Stimulated activated CD8-positive, alpha-beta memory T cell treated with anti-CD3 and anti-CD28 coated beads, Interleukin-12 subunit alpha, Interleukin-12 subunit beta, amount 100 ng/mL, for 4 hours (primary cell): ENCODE data around the gene NID2.

Experiments used
- DNase-seq: peaks from one replicate; pipeline ENCODE4 v3.0.0-alpha.2; 2020; ENCODE audit warnings: low read depth

Gene NID2

GRCh38 chr14:52052288-52052943 is 16.4 kb downstream of the NID2 start:
- no peak for DNase-seq

- no peak for DNase-seq
Observed at GRCh38 chr14:52051871-52052270, 17.0 kb downstream of the NID2 start.

GRCh38 chr14:52051251-52051650 is 17.6 kb downstream of the NID2 start:
- DNase-seq, result no peak

DNA sequence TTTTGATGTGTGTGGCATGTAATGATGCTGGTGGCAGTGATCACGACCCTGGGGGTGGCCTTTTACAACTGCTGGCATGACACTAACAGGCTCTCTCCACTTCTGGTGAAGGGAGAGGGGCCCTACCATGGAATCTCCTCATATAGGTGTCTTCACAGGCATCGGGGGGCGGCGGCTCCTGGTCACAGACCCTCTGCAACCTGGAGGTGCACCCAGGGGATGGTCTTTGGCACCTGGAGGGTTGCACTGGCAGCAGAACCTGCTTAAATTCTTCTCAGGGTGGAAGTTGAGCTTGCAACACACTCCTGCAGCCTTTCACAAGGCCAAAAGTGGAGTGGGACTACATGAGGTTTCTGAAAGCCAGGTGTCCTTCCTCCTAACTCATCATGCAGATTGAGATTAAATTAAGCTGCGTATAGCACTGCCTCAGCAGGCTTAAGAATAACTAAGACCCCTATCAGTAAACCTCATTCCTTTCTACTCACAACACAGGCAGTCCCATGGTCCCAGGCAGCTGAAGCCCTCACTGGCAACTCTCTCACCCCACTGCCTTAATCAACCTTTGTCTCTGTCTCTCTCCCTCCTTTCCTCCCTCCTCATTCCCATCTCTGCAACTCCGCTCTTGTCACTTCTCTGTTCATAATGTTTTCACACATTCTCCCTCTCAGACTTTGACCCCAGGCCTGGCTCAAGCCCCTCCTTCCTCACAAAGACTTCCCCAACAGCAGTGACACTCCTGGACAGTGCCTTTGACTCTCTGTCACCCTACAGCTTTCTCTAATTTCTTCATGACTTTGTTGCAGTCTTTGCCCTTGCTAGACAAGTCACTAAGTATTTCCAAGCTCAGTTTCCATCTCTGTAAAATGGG is 18.9 kb downstream of the NID2 start:
- DNase-seq, result no peak

GRCh38 chr14:52049271-52049670 is 19.6 kb downstream of the NID2 start:
- no peak for DNase-seq

DNA sequence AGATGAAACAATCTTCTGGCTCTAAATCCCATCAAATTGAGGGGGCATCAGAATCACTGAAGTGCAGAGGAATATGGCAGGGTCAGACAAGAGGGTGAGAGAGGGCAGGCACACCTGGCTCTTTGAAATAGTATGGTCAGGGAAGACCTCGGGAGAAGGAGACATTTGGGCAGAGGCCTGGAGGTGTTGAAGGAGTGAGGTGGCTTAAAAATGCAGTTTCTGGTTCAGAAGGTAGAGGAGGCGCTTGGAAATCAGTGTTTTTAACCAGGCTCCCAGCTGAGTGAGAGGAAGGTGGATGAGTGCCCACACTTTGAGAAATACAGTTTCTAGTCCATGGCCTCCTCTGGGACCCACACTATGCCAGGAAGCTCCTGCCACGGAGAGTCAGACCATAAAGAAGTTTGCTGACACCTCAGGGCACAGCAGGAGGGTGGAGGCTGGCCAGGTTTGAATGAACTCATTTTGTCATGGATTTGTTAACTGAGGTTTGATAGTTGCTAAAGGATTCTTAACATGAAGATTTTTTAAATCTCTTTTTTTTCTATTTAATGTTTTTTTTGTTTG is 20.1 kb downstream of the NID2 start:
- DNase-seq, result no peak

DNA sequence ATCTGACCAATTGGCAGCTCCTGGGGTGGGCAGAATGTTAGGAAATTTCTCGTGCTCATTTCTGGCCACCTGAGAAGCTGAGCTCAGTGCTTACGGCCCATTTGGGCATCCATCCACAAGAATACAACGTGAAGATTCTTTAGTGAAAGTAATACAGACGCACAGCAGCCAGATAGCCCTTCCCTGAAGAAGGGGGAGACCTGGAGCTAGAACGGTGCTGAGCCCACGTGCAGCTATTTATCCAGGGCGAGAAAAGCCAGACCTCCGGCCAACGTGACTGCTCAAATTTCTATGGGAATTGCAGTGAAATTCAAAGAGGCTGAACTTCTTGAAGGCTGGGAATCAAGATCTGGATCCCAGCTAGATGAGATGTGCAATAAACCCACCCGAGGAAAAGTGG is 20.7 kb downstream of the NID2 start:
- DNase-seq, result no peak

- no peak for DNase-seq
Observed at GRCh38 chr14:52046376-52046917, 22.4 kb downstream of the NID2 start.

- no peak for DNase-seq
Observed at GRCh38 chr14:52044791-52045522, 23.9 kb downstream of the NID2 start.

DNA sequence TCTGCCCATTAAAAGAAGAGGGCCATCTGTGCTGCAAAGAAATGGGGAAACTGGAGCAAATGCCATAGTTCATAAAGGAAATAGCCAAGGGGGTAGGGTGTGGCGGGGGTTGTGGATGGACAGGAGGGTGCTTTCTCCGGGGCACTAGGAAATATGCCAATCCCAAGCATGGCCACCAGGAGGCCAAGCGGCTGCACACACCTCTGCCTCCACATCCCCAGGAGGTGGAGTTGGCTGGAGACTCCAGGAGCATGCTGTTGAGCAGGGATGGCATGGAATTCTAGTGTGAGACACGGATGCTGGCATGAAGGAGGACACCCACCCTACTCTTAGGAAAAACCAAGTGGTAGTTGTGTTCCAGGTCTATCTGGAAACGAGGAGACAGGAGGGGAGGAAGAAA is 25.2 kb downstream of the NID2 start:
- no peak for DNase-seq

DNA sequence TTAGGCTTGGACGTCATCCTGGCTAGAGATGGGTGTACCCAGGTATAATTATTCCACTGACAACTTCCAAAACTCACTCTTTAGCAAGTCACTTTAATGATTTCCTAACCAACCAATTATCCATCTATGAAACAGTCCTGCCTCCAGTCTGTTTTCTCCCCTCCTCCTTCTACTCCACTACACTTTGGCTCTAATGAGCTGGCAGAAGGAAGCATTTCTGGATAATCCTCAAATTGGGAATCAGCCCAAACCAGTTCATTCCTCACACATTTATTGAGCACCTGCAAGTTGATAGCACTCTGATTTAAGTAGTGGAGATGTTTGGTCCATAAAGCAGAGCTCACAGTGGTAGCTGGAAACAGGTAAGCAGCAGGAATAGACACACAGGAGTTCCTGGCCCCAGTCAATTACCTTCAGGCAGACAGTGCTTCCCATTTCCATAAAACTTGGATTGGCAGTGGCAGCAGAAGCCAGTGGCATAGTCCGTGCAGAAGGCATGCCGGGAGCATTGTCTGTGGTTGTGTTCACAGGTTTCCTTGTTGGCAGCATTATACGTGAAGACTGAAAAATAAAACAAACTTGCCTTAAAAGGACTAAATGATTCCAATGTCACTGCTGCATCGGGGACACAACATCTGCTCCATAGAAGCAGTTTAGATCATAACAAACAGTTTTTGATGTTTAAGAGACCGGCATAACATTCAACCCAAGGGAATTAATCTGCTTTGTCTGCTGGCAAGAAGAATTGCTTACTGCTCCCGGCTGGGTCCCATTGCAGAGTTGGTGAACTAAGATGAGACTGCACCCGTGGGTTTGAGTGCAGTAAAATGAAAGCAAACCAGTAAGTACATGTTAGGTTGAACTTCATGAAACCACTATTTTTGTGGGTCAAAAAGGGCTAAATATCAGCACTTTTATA is 26.2 kb downstream of the NID2 start:
- DNase-seq, result no peak

DNA sequence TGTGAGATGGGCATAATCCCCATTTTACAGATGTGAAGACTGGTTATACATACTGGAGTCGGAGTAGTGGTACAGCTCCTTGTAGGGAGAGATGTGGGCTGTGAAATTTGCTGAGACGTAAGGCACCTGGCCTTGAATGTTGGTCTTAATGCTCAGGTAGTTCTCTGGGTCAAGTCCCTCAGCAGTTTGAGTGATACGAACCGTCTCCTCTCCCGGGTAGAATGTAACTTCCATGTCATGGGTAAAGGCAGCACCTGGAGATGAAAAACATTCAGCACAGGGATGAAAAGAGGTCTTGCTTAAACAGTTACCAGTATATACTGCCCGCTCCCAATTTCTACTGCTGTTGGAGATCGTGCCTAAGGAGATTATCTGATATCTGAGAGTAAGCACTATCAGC is 28.3 kb downstream of the NID2 start:
- DNase-seq, result no peak

DNA sequence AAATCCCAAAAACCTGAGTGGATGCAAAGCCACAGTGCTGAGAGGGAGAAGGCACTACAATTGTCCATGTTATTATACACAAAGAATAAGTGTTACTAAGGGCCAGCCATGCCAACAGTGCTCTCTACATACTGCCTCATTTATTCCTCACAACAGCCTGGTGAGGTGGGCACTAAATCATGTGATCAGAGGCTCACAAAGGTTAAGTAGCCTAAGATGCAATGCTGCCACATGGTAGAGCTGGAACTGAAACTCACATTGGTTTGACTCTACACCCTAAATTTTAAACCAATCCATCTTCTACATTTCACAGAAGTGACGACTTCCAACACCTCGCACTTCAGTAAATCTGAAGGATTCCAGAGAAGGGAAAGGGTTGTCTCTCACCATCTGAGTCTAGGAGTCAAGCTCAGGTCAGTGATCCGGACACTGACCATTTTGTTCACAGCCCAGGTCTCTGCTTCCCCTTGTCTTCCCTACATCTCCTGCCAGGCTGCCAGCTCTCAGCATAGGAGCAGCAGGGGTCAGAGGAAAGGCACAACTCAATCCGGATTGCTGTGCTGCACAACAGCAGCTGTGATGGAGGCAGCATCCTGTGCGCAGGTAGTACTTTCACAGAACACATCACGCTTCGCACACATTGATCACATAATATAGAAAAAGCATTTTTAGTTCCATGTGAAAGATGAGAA is 29.6 kb downstream of the NID2 start:
- DNase-seq, result no peak

DNA sequence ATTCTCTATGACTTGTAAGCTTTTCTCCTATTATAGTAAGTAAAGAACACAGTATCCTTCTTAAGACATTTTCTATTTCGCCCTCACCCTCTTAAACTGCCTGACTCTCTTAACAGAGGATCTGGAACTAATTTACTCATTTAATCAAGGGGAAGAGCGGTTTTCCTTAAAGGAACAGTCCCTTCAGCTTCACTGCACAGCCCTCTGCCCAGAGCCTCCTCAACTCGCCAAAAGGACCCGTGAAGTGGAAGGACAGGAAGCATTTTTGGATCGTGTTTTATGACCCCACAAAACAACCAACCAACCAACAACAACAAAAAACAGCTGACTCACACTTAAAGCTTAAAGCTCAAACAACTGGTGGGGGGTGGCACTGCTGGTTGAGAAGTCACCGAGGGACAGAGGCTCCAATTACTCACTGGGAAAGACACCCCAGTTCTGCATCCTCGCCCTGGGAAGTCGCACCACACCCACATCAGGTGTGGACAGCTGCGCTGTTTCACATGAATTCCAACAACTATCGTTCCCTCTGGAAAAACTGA is 35.7 kb downstream of the NID2 start:
- no peak for DNase-seq

DNA sequence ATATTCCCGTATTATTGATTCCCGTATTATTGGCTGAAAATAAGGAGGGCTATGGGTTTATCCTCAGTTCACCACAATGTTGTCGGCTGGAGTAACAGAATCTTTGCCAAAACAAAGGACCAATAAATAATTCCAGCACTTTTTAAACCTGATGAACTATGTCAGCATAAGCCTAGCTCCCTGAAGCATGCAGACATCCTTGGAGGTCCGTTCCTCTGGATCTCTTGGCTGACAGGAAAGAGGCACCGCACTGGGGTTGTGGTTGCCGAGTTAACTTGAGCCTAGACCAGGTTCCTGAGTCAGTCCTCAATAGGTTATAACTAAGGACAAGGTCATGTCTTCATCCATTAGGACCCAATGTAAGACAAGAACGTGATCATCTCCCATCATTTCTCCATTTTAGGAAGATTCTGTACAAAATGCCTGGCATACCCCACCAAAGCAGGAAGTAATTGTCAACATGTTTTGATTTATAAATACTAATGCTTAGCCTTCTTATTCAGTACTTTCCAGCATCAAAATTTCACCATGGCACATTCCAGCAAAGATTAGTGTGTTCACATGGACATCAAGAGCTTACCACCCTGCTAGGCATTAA is 36.6 kb downstream of the NID2 start:
- no peak for DNase-seq

DNA sequence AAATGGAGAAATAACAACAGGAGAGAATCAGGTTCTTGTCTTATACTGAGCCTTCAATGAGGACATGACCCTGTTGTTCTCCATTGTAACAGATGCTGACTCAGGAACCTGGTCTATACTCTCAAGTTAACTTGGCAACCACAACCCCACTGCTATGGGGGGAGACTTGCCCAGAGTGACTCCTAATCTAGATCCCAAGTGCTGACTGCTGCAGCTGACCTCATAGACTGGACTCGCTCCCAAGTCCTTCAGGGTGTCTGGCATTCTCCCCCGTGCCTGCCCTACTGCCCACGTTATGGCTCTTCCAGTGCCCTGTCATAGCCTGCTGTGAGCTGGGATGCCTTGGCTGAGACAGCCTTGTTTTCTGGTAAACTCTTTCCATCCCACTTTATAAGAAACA is 37.1 kb downstream of the NID2 start:
- no peak for DNase-seq

DNA sequence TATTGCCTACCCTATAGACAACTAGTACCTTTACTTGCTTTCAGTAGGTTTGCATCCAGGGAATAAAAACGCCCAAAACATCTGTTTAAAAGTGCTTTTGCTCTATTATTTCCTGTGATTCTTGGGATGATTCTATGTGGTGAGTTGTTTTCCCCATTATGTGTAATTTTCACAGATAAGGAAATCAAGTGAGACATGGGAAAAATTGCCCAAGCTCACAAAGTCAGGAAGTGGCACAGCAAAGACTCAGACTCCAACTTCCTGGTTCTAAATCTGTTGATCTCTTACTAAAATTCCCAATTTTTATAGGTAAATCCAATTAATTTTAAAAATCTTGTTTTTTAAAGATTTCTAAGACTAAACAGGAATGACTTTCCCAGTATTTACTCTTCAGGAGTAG is 39.0 kb downstream of the NID2 start:
- no peak for DNase-seq

DNA sequence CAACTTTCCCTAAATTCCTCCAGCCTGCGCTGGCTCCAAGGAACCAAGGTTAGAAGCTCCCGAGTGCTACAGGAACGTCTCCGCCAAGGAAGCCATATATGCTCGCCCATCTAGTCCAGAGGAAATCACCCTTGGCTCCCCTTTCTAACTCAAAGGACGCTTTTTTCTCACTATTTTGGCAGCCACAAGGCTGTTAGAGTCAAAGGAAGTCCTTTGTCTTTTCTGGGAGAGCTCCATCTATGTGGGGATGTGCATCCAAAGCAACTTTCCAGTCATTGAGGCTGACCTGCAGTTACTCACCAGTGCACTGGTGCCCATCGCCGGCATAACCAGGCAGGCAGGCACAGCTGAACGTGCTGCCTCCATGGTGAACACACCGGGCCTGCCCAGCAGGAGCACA is 42.0 kb downstream of the NID2 start:
- no peak for DNase-seq

- DNase-seq, result no peak
Observed at GRCh38 chr14:52026017-52026660, 42.7 kb downstream of the NID2 start.
